HG03045 (cell line): ENCODE measurements around the gene HEXIM1.
A peak's percentile ranks its signal among the peaks of the same experiment; 100 is the strongest.

ENCODE experiments used
- ATAC-seq: cut with Tn5 transposase; IDR thresholded peaks from one replicate; pipeline ENCODE4 v1.9.1; 2021; ENCODE audit warnings: mild to moderate bottlenecking, moderate library complexity; ENCODE audit not compliant: unreplicated experiment

Gene HEXIM1, protein sequence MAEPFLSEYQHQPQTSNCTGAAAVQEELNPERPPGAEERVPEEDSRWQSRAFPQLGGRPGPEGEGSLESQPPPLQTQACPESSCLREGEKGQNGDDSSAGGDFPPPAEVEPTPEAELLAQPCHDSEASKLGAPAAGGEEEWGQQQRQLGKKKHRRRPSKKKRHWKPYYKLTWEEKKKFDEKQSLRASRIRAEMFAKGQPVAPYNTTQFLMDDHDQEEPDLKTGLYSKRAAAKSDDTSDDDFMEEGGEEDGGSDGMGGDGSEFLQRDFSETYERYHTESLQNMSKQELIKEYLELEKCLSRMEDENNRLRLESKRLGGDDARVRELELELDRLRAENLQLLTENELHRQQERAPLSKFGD

DNA sequence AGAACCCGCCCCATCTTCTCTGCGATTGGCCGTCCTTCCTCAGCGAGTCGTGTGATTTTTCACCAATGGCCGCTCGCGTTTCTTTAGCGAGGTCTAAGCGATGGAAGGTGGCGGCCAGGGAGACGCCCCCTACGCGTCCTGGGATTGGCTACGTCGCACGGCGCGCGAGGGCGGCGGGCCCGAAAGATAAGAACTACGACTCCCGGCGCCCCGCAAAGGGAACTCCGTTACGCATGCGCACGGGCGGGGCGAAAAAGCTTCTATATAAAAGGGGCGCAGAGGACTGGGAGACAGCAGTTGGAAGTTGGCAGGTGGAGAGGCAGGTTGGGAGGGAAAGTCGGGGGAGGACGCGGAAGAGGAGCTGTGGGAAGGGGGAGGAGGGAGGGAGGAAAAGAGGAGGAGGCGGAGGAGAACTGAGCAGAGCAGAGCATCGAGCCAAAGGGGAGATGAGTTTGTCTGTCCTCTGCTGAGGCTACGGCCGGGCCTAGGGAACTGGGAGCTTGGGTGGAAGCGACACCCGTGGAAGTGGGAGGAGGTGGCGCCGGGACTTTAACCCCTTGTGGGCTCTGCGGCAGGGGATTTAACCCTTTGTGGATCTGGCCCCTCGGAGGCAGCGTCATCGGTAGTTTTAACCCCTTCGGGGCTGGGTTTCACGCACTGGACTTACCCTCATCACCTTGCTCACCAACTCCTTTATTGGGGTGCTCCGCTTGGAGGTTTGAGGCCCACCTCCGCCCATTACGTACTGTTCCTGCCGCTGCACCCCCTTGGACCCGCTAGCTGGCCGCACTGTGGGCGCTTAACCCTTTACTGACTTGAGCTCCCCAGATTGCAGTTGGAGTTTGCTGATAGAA, at the start of gene HEXIM1:
Gene HEXIM1, plus strand, starts transcription at position 293 of the 854 bp plus-strand sequence. CDS start 716 bp downstream, outside the sequence.
- peak; percentile 72 for ATAC-seq

DNA sequence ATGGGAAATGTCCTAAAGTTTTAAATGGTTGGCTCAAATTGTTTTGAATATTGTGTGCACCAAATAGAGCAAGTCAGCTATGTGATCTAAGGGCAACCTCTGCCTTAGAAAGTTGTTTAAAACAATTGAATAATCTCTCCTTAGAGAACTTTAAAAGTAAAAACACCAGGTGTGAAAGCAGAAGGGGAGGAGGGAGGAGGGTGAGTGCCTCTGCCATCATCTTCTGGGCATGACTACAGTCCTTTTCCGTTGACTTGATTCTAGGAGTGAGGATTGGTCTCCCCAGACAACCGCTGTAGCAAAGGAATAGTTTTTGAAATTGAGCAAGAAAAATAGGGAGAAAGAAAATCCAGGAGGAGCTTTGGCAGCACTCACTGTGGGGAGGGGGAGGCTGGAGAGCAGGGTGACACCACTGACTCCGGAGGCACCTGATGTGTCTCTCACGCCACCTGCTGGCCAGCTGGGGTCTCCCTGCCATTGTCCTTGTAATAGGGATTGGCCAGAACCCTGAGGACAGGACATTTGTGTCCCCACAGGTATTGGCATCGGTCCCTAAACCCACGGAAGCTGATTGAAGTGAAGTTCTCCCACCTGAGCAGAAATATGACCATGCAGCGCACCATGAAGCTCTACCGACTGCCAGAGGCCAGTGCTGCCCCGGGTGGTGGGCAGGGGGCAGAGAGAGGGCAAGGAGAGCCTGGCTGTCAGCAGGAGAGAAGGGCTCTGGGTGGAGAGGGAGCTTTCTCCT, 49.2 kb upstream of the HEXIM1 start:
- no peak for ATAC-seq

DNA sequence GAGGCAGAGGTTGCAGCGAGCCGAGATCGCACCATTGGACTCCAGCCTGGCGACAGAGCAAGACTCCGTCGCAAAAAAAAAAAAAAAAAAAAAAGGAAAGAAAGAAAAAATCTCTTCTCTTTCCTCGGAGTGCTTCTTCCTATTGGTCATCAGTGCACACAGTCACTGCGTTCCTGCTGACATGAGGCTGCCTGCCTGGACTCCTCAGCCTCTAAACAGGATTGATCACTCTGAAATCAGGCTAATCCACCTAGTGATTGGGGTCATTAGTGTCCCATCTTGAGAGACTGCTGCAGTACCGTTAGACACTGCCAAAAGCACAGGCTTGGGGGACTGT, 46.8 kb upstream of the HEXIM1 start:
- no peak for ATAC-seq

DNA sequence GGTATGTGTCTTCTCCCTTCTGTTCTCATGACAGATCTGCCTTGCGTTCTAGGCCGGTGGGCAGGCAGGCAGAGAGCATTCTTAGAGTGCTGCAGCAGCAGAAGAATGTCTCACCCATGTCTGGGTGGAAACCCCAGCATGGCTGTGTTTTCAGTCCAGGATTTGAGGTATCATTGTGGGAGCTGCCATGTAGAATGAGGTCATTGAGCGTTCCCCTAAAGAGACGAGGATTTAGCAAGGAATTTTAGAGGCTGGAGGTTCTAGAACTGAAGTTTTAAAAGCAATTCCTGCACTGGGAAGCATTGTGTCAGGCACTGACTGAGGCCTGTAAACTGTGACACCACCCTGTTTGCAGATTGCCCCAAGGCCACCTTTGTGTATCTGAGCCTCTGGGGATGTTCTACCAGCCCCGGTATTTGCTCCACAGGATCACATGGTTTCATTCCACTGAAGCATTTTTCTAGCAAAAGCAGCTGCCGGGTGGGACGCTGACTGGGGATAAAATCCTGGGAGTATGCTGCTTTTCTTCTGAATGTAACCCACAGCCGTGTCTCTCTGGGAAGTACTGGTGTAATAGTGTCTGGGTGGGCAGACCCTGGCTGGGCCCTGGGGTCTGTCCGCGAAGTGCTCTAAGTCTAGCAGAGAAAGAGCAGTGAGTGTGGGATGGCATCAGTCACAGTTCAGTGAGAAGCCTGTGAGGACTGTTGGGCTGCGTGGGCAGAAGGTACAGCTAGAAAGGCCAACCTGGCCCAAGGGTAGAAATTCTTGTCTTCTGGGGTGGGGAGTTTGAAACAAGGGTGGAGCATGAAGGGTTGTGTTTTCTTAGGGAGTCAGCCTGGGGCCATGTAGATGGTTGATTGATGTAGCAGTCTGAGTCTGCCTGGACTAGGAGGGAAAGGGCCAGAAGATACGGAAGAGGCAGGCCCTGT, 46.1 kb upstream of the HEXIM1 start:
- ATAC-seq = no peak

DNA sequence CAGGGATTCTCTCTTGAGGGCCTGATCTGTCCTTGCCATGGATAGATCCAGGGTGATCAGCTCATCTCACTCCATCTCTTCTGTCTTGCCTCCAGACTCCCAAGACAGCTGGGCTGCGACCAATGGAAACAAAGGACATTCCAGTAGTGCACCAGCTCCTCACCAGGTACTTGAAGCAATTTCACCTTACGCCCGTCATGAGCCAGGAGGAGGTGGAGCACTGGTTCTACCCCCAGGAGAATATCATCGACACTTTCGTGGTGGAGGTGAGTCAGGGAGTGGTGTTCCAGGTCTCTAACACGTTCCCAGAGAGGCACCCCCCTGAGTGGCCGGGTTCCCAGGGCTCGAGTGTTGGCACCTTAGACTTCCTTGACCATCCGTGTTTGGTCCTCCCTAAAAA, 45.4 kb upstream of the HEXIM1 start:
- no peak for ATAC-seq

DNA sequence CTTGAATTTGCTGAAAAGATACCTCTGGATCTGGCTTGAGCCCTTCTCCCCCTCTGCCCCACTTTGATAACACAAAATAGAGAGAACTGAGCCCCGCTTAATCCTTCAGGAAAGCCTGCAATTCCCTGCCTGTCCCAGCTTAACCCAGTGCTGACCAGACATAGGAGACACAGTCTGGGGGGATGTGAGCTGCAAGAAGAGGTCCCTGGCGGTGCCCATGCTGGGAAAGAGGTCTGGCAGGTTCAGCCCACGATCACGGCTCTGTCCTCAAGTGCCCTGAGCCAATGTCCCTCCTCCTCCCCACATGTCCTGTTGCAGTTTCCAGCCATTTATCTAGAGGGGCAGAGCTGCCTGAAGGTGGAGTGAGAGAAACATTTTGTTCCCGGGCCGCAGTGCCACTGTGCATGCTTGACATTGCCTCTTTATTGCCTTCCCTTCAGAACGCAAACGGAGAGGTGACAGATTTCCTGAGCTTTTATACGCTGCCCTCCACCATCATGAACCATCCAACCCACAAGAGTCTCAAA, 44.9 kb upstream of the HEXIM1 start:
- no peak for ATAC-seq

DNA sequence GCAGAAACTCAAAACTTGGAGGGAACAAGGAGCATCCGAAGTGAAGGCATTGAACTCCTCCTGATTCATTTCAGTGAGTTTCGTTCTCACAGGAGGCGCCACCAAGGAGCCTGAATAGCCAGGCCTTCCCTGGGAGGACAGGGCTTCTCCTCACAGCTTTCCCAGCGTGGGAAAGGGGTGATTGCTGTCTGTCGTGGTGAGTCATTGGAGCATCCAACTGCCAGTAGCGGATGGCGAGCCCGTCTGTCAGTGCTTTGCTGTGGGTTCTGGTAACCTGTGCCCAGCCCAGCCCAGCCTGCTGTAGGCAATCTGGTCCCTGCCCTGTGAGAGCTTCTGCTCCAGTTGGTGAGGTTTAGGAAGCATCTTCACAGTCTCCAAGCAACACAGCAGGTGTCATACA, 44.2 kb upstream of the HEXIM1 start:
- no peak for ATAC-seq

DNA sequence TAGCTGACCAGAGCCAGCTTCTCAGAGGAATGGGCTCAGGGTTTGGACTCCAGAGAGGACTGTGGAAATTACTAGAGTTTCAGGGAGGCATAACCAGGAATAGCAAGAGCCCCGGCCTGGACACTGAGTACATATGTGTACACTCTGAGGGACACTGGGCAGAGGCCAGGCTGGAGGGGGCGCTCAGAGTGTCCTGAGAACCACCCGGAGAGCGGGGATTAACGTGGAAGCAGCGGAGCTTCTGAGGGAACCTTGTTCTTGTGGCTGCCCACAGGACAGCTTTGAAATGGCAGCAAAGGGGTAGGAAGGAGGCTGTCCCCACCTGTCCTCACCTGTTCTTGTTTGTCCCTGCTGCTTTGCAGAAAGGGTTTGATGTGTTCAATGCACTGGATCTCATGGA, 43.8 kb upstream of the HEXIM1 start:
- ATAC-seq = no peak

DNA sequence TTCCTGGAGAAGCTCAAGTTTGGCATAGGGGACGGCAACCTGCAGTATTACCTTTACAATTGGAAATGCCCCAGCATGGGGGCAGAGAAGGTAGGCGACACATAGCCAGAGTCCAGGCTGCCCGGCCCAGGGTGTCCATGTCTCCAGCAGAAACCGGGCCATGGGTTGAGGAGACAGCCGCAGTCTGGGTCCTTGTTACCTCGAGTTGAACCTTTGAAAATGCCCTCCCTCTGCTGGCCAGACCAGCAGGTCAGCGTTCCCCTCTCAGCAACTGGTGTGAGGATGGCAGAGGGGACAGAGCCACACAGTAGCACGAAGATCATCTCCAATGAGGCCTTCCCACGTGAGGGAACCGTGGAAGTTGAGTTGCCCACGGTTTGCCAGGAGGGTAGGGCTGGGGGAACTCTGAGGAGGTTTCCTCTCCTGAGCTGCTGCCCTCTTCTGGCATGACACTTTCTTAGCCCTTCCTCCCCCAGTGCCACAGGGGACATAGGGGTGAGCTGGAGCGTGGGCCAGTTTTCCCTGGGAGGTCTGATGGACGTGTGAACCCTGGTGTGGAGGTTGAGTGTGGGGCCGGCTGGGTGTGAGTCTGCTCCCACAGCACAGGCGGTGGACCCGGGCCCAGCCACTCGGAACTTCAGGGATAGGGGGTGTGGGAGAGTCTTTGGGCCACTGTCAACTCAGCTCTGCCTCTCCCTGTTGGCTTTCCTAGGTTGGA, 43.2 kb upstream of the HEXIM1 start:
- ATAC-seq = no peak

DNA sequence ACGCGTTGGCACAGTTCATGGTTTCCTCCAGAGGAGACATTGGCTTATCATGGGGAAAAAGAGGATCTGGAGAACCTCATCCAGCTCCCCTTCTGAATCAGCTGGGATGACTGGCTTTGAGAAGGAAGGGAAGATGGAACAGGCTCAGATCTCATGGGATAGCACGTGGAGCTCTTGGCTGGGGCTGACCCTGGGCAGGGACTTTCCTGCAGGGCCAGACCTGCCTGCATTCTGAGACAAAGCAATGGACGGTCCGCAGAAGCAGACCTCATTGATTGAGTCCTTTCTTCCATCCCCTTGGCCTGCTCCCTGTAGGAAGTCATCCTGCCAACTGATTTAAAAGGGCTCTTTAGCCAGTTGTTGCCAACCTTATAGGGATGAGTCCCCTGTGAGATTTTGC, 42.2 kb upstream of the HEXIM1 start:
- no peak for ATAC-seq

DNA sequence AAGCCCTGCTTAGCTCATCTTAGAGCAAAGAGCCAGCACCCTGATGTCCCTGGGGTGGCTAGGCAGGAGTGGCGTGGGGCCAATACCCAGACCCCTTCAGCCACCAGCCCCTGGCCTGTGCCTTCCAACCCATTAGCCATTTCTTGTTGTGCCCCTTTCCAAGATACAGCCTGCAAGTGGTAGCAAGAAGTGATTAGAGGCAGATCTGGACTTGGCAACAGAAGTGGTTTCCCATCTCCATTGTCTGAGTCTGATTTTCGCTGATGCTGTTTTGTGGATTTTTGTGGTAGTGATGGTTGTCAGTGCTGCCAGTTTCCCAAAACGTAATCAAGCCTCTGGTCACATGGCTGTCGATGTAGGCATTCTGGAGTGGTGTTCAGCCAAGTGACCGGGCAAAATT, 41.7 kb upstream of the HEXIM1 start:
- ATAC-seq = no peak

DNA sequence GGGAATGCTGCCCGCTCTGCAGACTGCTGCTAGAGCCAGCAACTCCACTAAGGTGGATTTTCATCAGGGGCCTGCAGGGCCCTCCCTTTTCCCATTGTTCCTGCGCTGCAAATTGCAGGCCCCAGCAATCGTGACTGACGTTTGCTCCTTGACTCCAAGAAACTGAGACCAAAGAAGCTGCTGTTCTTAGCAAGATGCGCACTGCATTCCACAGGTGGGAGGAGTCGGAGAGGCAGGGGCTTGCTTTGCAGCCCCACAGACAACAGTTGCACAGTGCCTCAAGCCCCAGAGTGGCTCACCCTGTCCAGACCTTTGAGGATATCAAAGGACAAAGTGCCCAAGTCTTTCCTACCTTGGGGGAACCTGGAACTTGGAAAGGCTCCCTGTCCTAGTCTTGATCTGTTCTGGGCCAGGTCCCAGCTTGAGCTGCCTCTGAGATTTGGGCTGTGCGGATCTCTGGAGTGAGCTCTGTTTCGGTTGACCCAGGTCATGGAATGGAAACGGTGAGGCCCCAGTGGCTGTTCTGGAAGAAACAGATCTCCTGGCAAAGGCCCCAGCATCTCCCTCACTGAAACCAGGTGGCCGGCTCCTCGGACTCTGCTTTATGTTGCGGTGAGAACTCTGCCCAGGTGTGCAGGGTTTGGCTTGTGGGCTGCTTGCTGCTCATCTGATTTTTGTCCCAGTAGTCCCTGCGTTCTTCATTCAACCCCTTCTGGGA, 40.8 kb upstream of the HEXIM1 start:
- ATAC-seq = no peak

DNA sequence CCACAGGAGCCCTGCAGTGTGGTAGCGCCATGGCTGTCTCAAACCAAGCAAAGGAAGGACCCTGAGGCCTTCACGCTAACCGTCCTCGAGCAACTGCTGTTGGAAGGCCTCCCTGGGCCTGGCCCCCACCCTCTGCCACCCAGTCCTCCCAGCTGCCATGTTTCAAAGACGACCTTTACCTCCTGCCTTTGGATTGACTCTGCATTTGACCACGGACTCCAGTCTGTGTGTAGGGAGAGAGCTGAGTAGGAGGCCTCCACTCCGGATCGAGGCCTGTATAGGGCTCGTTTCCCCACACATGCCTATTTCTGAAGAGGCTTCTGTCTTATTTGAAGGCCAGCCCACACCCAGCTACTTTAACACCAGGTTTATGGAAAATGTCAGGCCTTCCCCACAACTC, 40.2 kb upstream of the HEXIM1 start:
- no peak for ATAC-seq

DNA sequence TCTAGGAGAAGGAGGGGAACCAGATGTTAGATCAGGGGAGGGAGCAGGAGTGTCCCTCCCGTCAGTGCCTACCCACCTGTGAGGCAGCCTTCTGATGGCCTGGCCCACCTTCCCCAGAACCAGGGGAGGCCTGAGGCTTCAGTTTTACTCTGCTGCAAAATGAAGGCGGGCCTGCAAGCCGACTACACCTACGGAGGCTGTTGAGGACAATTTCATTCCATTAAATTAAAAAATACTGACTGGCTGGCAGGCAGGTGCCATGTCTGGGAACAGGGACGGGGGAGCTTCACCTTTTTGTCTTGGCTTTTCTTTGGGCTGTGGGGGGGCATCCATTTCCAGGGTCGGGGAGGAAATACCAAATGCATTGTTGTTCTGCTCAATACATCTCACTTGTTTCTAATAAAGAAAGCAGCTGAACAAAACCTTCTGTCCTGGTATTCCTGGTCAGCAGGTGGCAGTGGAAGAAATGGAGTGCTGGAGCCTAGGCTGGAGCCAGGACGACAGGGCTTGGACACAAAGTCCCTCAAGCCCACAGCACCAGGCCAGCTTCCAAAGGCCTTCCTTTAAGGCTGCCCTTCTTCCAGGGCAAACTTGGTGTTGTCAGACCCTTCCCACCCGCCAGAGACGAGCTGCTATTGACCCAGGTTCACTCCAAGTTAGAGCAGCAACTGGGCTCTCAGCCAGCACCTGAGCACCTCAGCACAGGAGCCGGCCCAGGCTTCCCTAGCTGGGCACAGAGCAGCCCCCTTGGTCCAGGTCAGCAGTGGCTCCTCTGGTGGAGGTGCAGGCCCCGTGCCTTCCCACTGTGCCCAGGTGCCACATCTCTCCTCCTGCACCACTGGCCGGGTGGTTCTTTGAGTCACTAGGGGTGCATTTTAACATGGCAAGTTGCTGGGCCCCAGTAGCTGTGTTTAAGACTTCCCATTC, 39.4 kb upstream of the HEXIM1 start:
- no peak for ATAC-seq

DNA sequence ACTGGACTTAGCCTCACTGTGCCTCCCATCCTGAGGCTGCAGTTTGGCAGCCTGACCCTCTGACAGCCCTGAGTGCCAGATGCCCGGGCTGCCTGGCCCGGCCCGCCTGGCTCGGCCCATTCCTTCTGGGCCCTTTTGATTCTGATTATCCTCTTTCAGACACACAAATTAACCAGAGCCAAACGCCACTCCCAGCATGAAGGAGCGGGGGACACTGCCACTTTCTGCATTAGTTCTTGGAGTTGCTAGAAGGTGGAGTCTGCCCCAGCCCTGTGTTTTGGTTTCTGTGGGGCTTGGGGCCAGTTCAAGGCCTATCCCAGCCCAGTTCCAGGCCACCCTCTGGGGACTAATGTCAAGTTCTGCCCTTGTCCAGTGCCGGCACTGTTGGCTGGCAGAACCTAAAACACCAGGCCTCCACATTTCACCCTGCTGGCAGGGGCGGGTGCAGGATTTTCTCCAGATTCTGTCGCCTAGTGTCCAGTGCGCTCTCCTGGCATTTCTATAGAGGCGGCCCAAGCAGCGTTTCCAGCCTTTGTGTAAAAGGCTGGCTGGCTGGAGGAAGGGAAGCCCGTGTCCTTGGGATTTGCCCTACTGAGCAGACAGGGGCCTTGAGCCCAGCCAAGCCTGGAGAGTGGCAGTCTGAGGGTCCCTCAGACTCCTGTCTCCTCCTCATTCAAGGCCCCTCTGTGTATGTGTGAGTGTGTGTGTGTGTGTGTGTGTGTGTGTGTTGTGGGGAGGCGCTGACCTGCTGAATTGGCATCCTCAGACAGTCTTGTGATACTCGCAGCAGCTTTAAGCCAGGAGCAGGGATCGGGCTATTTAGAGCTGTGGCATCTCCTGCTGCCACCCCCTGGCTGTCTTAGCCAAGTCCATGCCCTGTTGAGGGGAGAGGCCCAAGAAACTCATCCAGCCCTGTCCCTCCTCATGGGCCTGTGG, 37.3 kb upstream of the HEXIM1 start:
- no peak for ATAC-seq

DNA sequence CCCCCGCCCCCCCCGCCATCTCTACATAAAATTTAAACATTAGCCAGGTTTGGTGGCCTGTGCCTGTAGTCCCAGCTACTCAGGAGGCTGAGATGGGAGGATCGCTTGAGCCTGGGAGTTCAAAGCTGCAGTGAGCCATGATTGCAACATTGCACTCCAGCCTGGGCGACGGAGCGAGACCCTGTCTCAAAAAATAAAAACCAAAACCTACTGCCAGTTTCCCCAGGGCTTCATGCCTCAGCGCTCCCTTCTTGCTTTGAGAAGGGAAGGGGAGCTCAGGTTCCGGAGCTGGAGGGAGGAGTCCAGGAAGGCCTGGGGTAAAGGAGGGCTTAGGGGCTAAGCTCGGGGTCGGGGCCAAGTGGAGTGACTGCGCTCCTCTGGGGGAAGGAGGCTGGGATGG, 36.4 kb upstream of the HEXIM1 start:
- no peak for ATAC-seq
